ENCODE data around the gene LEF1.

DNA sequence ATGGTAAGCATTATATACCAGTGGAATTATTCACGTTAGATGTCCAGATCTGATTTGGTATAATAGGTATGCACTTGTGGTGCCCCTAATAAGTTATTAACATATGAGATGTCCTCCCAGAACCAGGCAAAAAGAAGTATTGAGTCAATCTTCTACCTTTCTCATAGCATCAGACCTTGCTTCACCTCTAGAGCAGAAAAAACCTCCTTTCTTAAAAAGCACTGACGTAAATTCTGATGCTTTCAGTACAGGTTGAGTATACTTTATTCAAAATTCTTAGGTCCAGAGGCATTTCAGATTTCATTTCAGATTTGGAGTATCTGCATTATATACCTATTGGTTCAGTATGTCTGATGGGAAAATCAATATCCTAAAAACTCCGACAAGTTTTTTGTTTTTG, 22.4 kb downstream of the LEF1 start:
- TF ChIP-seq CTCF (IDR thresholded peaks at IDR 0.05): no peak
- no peak for TF ChIP-seq POLR2A (IDR thresholded peaks at IDR 0.05)
